ENCODE results near the gene PPT1. TPM values are rescaled to one million over a fixed set of nuclear protein-coding genes. Genes with fewer than 3 reads are reported as not detected.

The PPT1 gene
- total RNA-seq, 4 donors from 2014 or later: 6.4 to 28.9 (median 18.0) TPM

DNA sequence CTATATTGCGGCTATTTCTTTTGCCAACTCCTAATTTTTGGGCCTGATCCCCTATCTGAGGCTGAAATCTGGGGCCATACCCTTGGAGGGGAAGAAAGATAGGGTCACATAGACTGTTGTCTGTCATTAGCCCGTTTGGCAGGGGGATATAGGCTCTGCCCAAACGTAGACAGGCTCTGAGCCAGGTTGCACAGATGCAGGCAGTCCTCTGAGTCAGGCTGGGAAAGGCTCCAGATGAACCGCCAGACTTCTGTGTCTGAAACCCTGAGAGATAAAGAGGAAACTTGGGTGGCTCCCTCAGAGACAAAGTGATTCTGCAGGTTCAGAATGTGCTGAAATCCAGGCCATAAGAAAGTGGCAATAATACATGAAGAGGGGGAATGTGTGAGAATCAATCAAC lies 60.5 kb downstream of the PPT1 start:
- in situ Hi-C loops (cut with MboI; ENCODE audit: low pct_ligation_motif_present in 1 of 4, low pct_unique_long_range_greater_than_20kb in 1 of 4, low sequenced_read_pairs in 3 of 4): no loop called here
- H3K36me3 ChIP-seq: no peaks in the 10 kb centered on the region
- H3K9me3 ChIP-seq: no peaks in the 10 kb centered on the region
- 39 to 60% methylated on average over 1 to 4 of the region's 4 CpGs for WGBS, 2 donors (ENCODE audit: low coverage in 1 of 2)
- no peak overlapping the region for H3K4me3 ChIP-seq
- peaks cover 8 to 72% (median 21%) of the 10 kb centered on the region in 4 donors for H3K4me1 ChIP-seq
- H3K27ac ChIP-seq: peak overlapping the region; percentile 35 to 80 (median 72)
- no peaks in the 10 kb centered on the region for H3K27me3 ChIP-seq
- peak; percentile 53 for DNase-seq
- TF ChIP-seq POLR2AphosphoS5 (IDR thresholded peaks at IDR 0.05): peak in 1 of 3 donors; percentile 11
- TF ChIP-seq CTCF (IDR thresholded peaks at IDR 0.05): no peak
- intact Hi-C loops (cut with DNase I; ENCODE audit: low total_unique reads): no loop called here

- no peak for DNase-seq
- intact Hi-C loops (cut with DNase I; ENCODE audit: low total_unique reads): no loop called here
- Histone ChIP-seq H3K4me3 (no peak overlapping the region), H3K4me1 (peaks cover 8 to 85% (median 23%) of the 10 kb centered on the region in 4 donors), H3K27me3 (no peaks in the 10 kb centered on the region), H3K9me3 (no peaks in the 10 kb centered on the region), H3K36me3 (no peaks in the 10 kb centered on the region), H3K27ac (peak overlapping the region; percentile 1 to 15 (median 6))
- WGBS, 2 donors (ENCODE audit: low coverage in 1 of 2): 78% methylated on average over 2 of the region's 2 CpGs; no CpG with 5 or more reads in 1 of the 2 donors
- in situ Hi-C loops (cut with MboI; ENCODE audit: low pct_ligation_motif_present in 1 of 4, low pct_unique_long_range_greater_than_20kb in 1 of 4, low sequenced_read_pairs in 3 of 4): no loop called here
- no peak for TF ChIP-seq POLR2AphosphoS5 (IDR thresholded peaks at IDR 0.05)
- no peak for TF ChIP-seq CTCF (IDR thresholded peaks at IDR 0.05)
- no peak for TF ChIP-seq EP300 (IDR thresholded peaks at IDR 0.05; ENCODE audit: low read depth)
- no peak for TF ChIP-seq POLR2A (IDR thresholded peaks at IDR 0.05)
Observed at GRCh38 chr1:40034869-40035268, 62.2 kb downstream of the PPT1 start.

DNA sequence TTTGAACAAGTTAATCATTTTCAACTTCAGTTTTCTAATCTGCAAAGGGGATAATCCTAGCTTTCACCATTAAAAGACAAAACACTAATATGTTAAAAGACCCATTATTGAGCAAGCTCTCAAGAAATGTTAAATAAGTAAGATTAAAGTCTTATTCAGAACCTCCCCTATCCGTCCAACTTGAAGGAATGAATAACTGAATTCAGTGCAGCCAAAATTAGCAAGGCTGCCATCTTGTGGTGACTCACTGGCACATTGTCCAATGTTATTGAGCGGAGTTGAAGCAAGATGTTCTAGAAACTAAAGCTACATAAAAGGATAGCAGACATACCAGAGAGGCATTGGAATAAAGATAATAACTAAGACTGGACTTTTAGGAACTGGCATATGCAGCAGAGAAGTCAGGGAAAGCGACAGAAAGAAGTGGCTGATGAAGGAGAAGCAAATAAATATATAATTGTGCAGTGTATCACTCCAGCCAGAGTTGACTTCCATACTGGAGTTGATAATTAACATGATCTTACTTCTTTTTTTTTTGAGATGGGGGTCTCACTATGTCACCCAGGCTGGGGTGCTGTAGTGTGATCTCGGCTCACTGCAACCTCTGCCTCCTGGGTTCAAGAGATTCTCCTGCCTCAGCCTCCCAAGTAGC lies 64.7 kb downstream of the PPT1 start:
- Histone ChIP-seq H3K4me3 (no peak overlapping the region), H3K9me3 (no peaks in the 10 kb centered on the region), H3K27me3 (no peaks in the 10 kb centered on the region), H3K4me1 (peaks cover 0 to 74% (median 20%) of the 10 kb centered on the region in 4 donors), H3K27ac (peak overlapping the region in 1 of 4 donors; percentile 78), H3K36me3 (no peaks in the 10 kb centered on the region)
- intact Hi-C loops (cut with DNase I; ENCODE audit: low total_unique reads) (no loop called here), in situ Hi-C loops (cut with MboI; ENCODE audit: low pct_ligation_motif_present in 1 of 4, low pct_unique_long_range_greater_than_20kb in 1 of 4, low sequenced_read_pairs in 3 of 4) (no loop called here)
- TF ChIP-seq POLR2A (IDR thresholded peaks at IDR 0.05): no peak
- TF ChIP-seq CTCF (IDR thresholded peaks at IDR 0.05): peak; percentile 48 to 64 (median 61)
- DNase-seq: peak; percentile 72
- WGBS, 2 donors (ENCODE audit: low coverage in 1 of 2): 33 to 41% methylated on average over 4 of the region's 4 CpGs

DNA sequence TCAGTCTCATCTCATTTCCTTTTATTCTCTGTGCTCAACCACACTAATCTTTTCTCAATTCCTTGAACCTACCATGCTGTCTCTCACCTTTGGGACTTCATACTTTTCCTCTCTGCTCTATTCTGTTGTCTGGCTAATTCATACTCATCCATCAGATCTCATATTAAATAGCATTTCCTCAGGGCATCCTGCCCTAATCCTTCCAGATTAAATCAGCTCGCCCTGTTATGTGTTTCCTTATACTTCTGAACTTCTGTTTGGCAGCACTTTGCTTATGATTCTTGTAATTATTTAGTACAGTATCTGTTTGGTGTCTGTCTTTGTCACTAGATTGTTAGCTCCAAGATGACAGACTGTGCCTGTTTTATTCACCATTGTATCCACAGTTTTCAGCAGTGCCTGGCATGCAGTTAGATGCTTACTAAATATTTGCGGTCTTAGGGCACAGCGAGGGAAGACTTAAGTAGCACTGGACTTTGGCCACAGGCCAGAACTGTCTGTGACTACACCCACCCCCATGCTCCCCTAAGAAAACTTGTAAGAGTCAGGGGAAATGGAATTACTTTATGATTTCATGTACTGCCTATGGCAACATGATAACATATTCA lies 66.4 kb downstream of the PPT1 start:
- peak overlapping the region; percentile 74 to 81 (median 78) for H3K27ac ChIP-seq
- intact Hi-C loops (cut with DNase I; ENCODE audit: low total_unique reads): no loop called here
- H3K36me3 ChIP-seq: no peaks in the 10 kb centered on the region
- in situ Hi-C loops (cut with MboI; ENCODE audit: low pct_ligation_motif_present in 1 of 4, low pct_unique_long_range_greater_than_20kb in 1 of 4, low sequenced_read_pairs in 3 of 4): no loop called here
- no peak overlapping the region for H3K4me3 ChIP-seq
- TF ChIP-seq EP300 (IDR thresholded peaks at IDR 0.05; ENCODE audit: low read depth) (no peak), CTCF (IDR thresholded peaks at IDR 0.05) (no peak), POLR2A (IDR thresholded peaks at IDR 0.05) (no peak), POLR2AphosphoS5 (IDR thresholded peaks at IDR 0.05) (no peak)
- WGBS, 2 donors (ENCODE audit: low coverage in 1 of 2): 66 to 73% methylated on average over 1 to 3 of the region's 3 CpGs
- peaks cover 0 to 3% of the 10 kb centered on the region in 2 donors for H3K9me3 ChIP-seq
- peaks cover 0 to 59% (median 12%) of the 10 kb centered on the region in 4 donors for H3K4me1 ChIP-seq
- no peak for DNase-seq
- no peaks in the 10 kb centered on the region for H3K27me3 ChIP-seq
